Keratinocyte (primary cell): ENCODE measurements around the gene CELSR1. TPM values are rescaled to one million over a fixed set of nuclear protein-coding genes. Genes with fewer than 3 reads are reported as not detected.
"Not testable (repeated sequence)": the region's sequence is repeated elsewhere in the genome, so short reads cannot be mapped to it uniquely, and the experiment has no call there.

Source experiments
- DNase-seq: peaks from one replicate; pipeline ENCODE4 v3.0.0-alpha.2; 2011; ENCODE audit warnings: low read depth, missing footprints, low spot score
- FAIRE-seq: peaks from 2 replicates; lab custom pipeline; 2011; peaks lifted over from hg19 to GRCh38; lab: Jason Lieb, UNC
- H2AFZ ChIP-seq: 2 replicates; pipeline ENCODE4 v1.6.0; 2012; ENCODE audit warnings: low read length, control low read depth, inconsistent platforms; ENCODE audit not compliant: control insufficient read depth
- H3K27ac ChIP-seq: 2 replicates; pipeline ENCODE4 v1.5.1; 2011; ENCODE audit warnings: low read length; ENCODE audit not compliant: control insufficient read depth, insufficient read depth
- H3K27me3 ChIP-seq: 3 replicates; pipeline ENCODE4 v1.6.0; 2011; ENCODE audit warnings: low read length; ENCODE audit not compliant: control insufficient read depth, insufficient read depth; ENCODE audit errors: extremely low read depth
- H3K36me3 ChIP-seq, 2 experiments: 2 replicates in 1 of 2; 3 replicates in 1 of 2; pipeline ENCODE4 v1.5.1; 2011; ENCODE audit warnings: low read length in 2 of 2, mild to moderate bottlenecking in 1 of 2; ENCODE audit not compliant: control insufficient read depth in 2 of 2, insufficient read depth in 2 of 2; ENCODE audit errors: extremely low read depth in 1 of 2
- H3K4me1 ChIP-seq: 3 replicates; pipeline ENCODE4 v1.5.1; 2011; ENCODE audit warnings: low read length; ENCODE audit not compliant: control insufficient read depth, insufficient read depth; ENCODE audit errors: extremely low read depth
- H3K4me2 ChIP-seq: 3 replicates; pipeline ENCODE4 v1.6.0; 2011; ENCODE audit warnings: low read depth, low read length; ENCODE audit not compliant: control insufficient read depth, insufficient read depth; ENCODE audit errors: extremely low read depth
- H3K4me3 ChIP-seq, 3 experiments: fragments of 200-600 bp in 1 of 3; sonication (generic) in 1 of 3; 2 replicates in 2 of 3; 3 replicates in 1 of 3; pipeline ENCODE4 v1.5.1; 2011 to 2016; ENCODE audit warnings: low read length in 3 of 3, mild to moderate bottlenecking in 3 of 3, control low read depth in 2 of 3, inconsistent platforms in 1 of 3, low read depth in 1 of 3, mixed read lengths in 1 of 3, mixed run types in 1 of 3, moderate library complexity in 1 of 3; ENCODE audit not compliant: control insufficient read depth in 2 of 3, insufficient read depth in 2 of 3; ENCODE audit errors: extremely low read depth in 1 of 3
- H3K79me2 ChIP-seq: 2 replicates; pipeline ENCODE4 v1.6.0; 2012; ENCODE audit warnings: low read length; ENCODE audit not compliant: control insufficient read depth, insufficient read depth
- H3K9ac ChIP-seq: 3 replicates; pipeline ENCODE4 v1.6.0; 2011; ENCODE audit warnings: low read length; ENCODE audit not compliant: control insufficient read depth, insufficient read depth; ENCODE audit errors: extremely low read depth
- H3K9me1 ChIP-seq: 3 replicates; pipeline ENCODE4 v1.6.0; 2011; ENCODE audit warnings: low read length; ENCODE audit not compliant: control insufficient read depth, insufficient read depth; ENCODE audit errors: extremely low read depth
- H3K9me3 ChIP-seq: 2 replicates; pipeline ENCODE4 v1.5.1; 2012; ENCODE audit warnings: low read depth, low read length; ENCODE audit not compliant: control insufficient read depth
- H4K20me1 ChIP-seq: 3 replicates; pipeline ENCODE4 v1.6.0; 2011; ENCODE audit warnings: low read length; ENCODE audit not compliant: control insufficient read depth, insufficient read depth; ENCODE audit errors: extremely low read depth
- EZH2 ChIP-seq: IDR thresholded peaks from one replicate; pipeline ENCODE4 v1.6.1; 2012; ENCODE audit warnings: inconsistent platforms, mild to moderate bottlenecking, low read length, moderate library complexity
- dilution Hi-C: fragments of 300-500 bp; cut with MboI; formaldehyde crosslinking; loops from one replicate; pipeline ENCODE4 v1.7.0; 2020; ENCODE audit warnings: low sequenced_read_pairs; ENCODE audit not compliant: extremely low pct_ligation_motif_present
- polyA plus RNA-seq, 5 experiments: library from polyadenylated mRNA; depleted of rRNA in 3 of 5; stranded (reverse) in 3 of 5; stranded (forward) in 1 of 5; unstranded in 1 of 5; fragments of >200 nt; gene quantifications; 1 replicate in 1 of 5; 2 replicates in 3 of 5; 3 replicates in 1 of 5; pipeline versions ENCODE4 v1.2.1 to v1.2.3, GENCODE V29; 2011 to 2012; ENCODE audit warnings: missing spikeins in 2 of 5, low read depth in 1 of 5, low replicate concordance in 1 of 5
- TF ChIP-seq, protein P1 (sequence below), 3 experiments: IDR thresholded peaks in 1 of 3; conservative IDR thresholded peaks in 1 of 3; optimal IDR thresholded peaks in 1 of 3; 2 replicates in 2 of 3; 3 replicates in 1 of 3; pipeline versions ENCODE3 to v1.5.1; 2011; ENCODE audit warnings: low read length in 3 of 3, mild to moderate bottlenecking in 3 of 3, moderate library complexity in 2 of 3, control low read depth in 1 of 3, inconsistent platforms in 1 of 3; ENCODE audit not compliant: insufficient read depth in 2 of 3; ENCODE audit errors: extremely low read depth in 1 of 3

CELSR1 gene
- polyA plus RNA-seq, 1 donor (not counting 4 experiments of a cell fraction or from before 2014, with no cell fraction given): 16.1 TPM

DNA sequence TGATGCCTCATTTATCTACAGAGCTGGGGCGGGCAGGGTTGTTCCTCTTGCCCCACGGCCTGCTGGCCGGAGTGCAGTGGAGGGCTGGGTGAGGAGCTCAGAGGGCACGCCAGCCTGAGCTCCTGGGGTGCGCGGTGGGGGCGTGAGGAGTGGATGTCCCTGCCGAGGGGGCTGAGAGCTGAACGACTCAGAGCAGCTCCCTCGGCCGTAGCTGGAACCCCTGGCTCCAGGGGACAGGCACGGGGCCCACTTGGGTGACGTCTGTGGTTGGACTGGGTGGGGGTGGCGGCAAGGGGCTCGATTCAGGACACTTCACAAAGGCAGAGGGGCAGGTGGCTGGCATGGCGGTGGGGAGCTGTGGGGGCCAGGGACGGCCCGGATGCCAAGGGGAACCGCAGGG is 139.5 kb downstream of the CELSR1 start:
- dilution Hi-C loops: no loop called here
- FAIRE-seq: no peak
- no peak for TF ChIP-seq EZH2
- TF ChIP-seq, protein P1, sequence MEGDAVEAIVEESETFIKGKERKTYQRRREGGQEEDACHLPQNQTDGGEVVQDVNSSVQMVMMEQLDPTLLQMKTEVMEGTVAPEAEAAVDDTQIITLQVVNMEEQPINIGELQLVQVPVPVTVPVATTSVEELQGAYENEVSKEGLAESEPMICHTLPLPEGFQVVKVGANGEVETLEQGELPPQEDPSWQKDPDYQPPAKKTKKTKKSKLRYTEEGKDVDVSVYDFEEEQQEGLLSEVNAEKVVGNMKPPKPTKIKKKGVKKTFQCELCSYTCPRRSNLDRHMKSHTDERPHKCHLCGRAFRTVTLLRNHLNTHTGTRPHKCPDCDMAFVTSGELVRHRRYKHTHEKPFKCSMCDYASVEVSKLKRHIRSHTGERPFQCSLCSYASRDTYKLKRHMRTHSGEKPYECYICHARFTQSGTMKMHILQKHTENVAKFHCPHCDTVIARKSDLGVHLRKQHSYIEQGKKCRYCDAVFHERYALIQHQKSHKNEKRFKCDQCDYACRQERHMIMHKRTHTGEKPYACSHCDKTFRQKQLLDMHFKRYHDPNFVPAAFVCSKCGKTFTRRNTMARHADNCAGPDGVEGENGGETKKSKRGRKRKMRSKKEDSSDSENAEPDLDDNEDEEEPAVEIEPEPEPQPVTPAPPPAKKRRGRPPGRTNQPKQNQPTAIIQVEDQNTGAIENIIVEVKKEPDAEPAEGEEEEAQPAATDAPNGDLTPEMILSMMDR (optimal IDR thresholded peaks at IDR 0.05 in 1 of 3, IDR thresholded peaks at IDR 0.05 in 1 of 3, conservative IDR thresholded peaks at IDR 0.05 in 1 of 3; ENCODE audit: extremely low read depth in 1 of 3, insufficient read depth in 2 of 3, low read length in 3 of 3): no peak

DNA sequence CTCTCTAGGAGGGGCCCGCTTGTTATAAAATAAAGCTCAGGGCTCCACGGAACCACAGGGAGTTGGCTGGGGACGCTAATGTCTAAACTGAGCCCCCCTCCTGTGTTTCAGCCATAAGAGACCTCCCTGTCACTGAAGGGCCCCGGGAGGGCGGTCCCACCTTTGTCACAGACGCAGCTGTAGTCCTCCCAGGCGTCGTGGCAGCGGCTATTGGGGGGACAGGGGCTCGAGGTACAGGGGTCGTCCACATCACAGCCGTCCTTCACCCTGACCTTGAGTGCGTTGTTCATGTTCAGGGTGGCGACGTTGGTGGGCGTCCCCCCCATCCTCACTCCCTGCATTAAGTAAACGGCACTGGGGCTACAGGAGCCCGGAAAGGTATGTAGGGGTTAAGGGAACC is 139.9 kb downstream of the CELSR1 start:
- no peak overlapping the region for H3K4me2 ChIP-seq
- H3K36me3 ChIP-seq: peaks cover 18 to 35% of the 10 kb centered on the region in 2 experiments
- no peaks in the 10 kb centered on the region for H4K20me1 ChIP-seq
- H3K27me3 ChIP-seq: no peaks in the 10 kb centered on the region
- FAIRE-seq: no peak
- H3K9me1 ChIP-seq: no peaks in the 10 kb centered on the region
- H3K4me3 ChIP-seq: no peak overlapping the region
- no peak for DNase-seq
- H2AFZ ChIP-seq: no peak overlapping the region
- no peaks in the 10 kb centered on the region for H3K4me1 ChIP-seq
- H3K9ac ChIP-seq: no peak overlapping the region
- TF ChIP-seq, protein P1 (optimal IDR thresholded peaks at IDR 0.05 in 1 of 3, IDR thresholded peaks at IDR 0.05 in 1 of 3, conservative IDR thresholded peaks at IDR 0.05 in 1 of 3; ENCODE audit: extremely low read depth in 1 of 3, insufficient read depth in 2 of 3, low read length in 3 of 3): no peak
- TF ChIP-seq EZH2: no peak
- no peak overlapping the region for H3K27ac ChIP-seq
- H3K79me2 ChIP-seq: no peaks in the 10 kb centered on the region
- H3K9me3 ChIP-seq: no peaks in the 10 kb centered on the region
- dilution Hi-C loops: no loop called here

More for the DNA sequence above, 139.5 kb downstream of the CELSR1 start:
- Histone ChIP-seq H3K9me1 (no peaks in the 10 kb centered on the region), H3K9me3 (no peaks in the 10 kb centered on the region), H3K4me2 (no peak overlapping the region), H3K36me3 (peaks cover 18 to 33% of the 10 kb centered on the region in 2 experiments), H2AFZ (no peak overlapping the region), H3K9ac (no peak overlapping the region), H3K4me3 (no peak overlapping the region), H3K27ac (no peak overlapping the region), H3K4me1 (no peaks in the 10 kb centered on the region), H4K20me1 (no peaks in the 10 kb centered on the region), H3K79me2 (no peaks in the 10 kb centered on the region), H3K27me3 (no peaks in the 10 kb centered on the region)
- no peak for DNase-seq

DNA sequence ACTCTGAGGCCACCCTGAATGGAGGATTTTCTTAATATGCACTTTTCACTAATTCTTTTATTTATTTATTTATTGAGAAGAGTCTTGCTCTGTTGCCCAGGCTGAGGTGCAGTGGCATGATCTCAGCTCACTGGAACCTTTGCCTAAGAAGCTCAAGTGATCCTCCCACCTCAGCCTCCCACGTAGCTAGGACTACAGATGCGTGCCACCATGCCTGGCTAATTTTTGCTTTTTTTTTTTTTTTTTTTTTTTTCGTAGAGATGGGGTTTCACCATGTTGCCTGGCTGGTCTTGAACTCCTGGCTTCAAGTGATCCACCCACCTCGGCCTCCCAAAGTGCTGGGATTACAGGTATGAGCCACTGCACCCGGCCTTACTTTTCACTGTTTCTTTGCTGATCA is 140.4 kb downstream of the CELSR1 start:
- dilution Hi-C loops, FAIRE-seq, DNase-seq, H3K4me1 ChIP-seq, H3K4me2 ChIP-seq, H3K9me3 ChIP-seq, H3K4me3 ChIP-seq, H2AFZ ChIP-seq, H3K27me3 ChIP-seq, H3K9me1 ChIP-seq, H4K20me1 ChIP-seq, H3K79me2 ChIP-seq, H3K9ac ChIP-seq, H3K27ac ChIP-seq: not testable (repeated sequence)
- H3K36me3 ChIP-seq: peaks cover 18 to 35% of the 10 kb centered on the region in 2 experiments
